KBM-7 (cell line): ENCODE measurements around the gene SNF8.

Source experiments
- DNase-seq: peaks from one replicate; pipeline ENCODE4 v3.0.0-alpha.2; 2015
- in situ Hi-C: fragments of 300-500 bp; cut with MboI; formaldehyde crosslinking; loops from 2 replicates; pipeline ENCODE4 v1.14.3; 2020; ENCODE audit warnings: low sequenced_read_pairs, low pct_unique_long_range_greater_than_20kb, mixed read lengths

Gene SNF8

GRCh38 chr17:48901241-48901640 is 43.4 kb downstream of the SNF8 start:
- in situ Hi-C loops, result no loop called here
- DNase-seq, result no peak

- in situ Hi-C loops, result no loop called here
- no peak for DNase-seq
Measured at GRCh38 chr17:48894886-48895285, 49.8 kb downstream of the SNF8 start.

GRCh38 chr17:48893646-48894508 is 50.8 kb downstream of the SNF8 start:
- in situ Hi-C loops, result no loop called here
- DNase-seq, result no peak

- in situ Hi-C loops, result no loop called here
- DNase-seq, result no peak
Measured at GRCh38 chr17:48892940-48893645, 51.5 kb downstream of the SNF8 start.

- DNase-seq, result no peak
- in situ Hi-C loops, result no loop called here
Measured at GRCh38 chr17:48890086-48890485, 54.6 kb downstream of the SNF8 start.

GRCh38 chr17:48883171-48883570 is 61.5 kb downstream of the SNF8 start:
- no peak for DNase-seq
- in situ Hi-C loops, result no loop called here

GRCh38 chr17:48882272-48882671 is 62.4 kb downstream of the SNF8 start:
- in situ Hi-C loops, result no loop called here
- DNase-seq, result no peak
